Thyroid gland (tissue), 4 donors: Measurements from ENCODE around the gene BEND3. TPM values are rescaled to one million over a fixed set of nuclear protein-coding genes. Genes with fewer than 3 reads are reported as not detected.

Source experiments
- DNase-seq, 2 donors: peaks; one replicate each; pipeline ENCODE4 v3.0.0-alpha.2; 2019
- H3K27ac ChIP-seq, 3 donors: fragments of 200-600 bp; sonication (generic); 1 replicate in 2 of 3; 2 replicates in 1 of 3; pipeline ENCODE4 v1.5.1; 2016 to 2019; ENCODE audit warnings: mild to moderate bottlenecking in 1 of 3, moderate library complexity in 1 of 3
- H3K27me3 ChIP-seq: fragments of 200-600 bp; sonication (generic); one replicate; pipeline ENCODE4 v1.5.1; 2019
- H3K36me3 ChIP-seq, 2 donors: fragments of 200-600 bp; sonication (generic); one replicate each; pipeline ENCODE4 v1.5.1; 2016 to 2019
- H3K4me1 ChIP-seq, 2 donors: fragments of 200-600 bp; sonication (generic); one replicate each; pipeline ENCODE4 v1.5.1; 2017 to 2019
- H3K4me3 ChIP-seq, 3 donors: fragments of 200-600 bp; sonication (generic); replicated peaks in 1 of 3; 1 replicate in 2 of 3; 2 replicates in 1 of 3; pipeline ENCODE4 v1.5.1; 2016; ENCODE audit warnings: mild to moderate bottlenecking in 1 of 3
- H3K9me3 ChIP-seq: fragments of 200-600 bp; sonication (generic); one replicate; pipeline ENCODE4 v1.5.1; 2017
- CTCF ChIP-seq, 6 experiments: fragments of 200-600 bp in 3 of 6; fragments of 450-650 bp in 3 of 6; sonication (generic) in 3 of 6; IDR thresholded peaks; one replicate each; pipeline ENCODE4 v1.5.1; 2016 to 2019; ENCODE audit warnings: antibody characterized with exemption in 6 of 6, mild to moderate bottlenecking in 2 of 6, inconsistent platforms in 1 of 6, moderate library complexity in 1 of 6
- POLR2A ChIP-seq, 2 donors: fragments of 450-650 bp; IDR thresholded peaks; one replicate each; pipeline ENCODE4 v1.6.1; 2017; ENCODE audit warnings: antibody characterized with exemption in 2 of 2, mild to moderate bottlenecking in 2 of 2, moderate library complexity in 1 of 2
- WGBS, 2 donors: methylation state at CpG; one replicate each; pipeline ENCODE4 v1.1.5; 2017; 5-methylcytosine and 5-hydroxymethylcytosine counted together
- intact Hi-C: fragments of 100-400 bp; cut with DNase I; formaldehyde crosslinking; loops from one replicate; pipeline ENCODE4 v1.15.1; 2023
- total RNA-seq, 4 donors: library from RNA; depleted of rRNA; stranded (reverse); fragments of >200 nt; gene quantifications; one replicate each; pipeline ENCODE4 v1.2.3, GENCODE V29; 2016

The BEND3 gene
- total RNA-seq, 4 donors from 2014 or later, result 2.5 to 5.9 (median 2.7) TPM

GRCh38 chr6:107132330-107132954 lies 17.1 kb upstream of the BEND3 start:
- intact Hi-C loops, result no loop called here
- DNase-seq, result peak; percentile 42 to 48
- no peaks in the 10 kb centered on the region for H3K4me1 ChIP-seq
- H3K4me3 ChIP-seq, result no peak overlapping the region
- WGBS, 2 donors, result 43 to 45% methylated on average over 8 of the region's 8 CpGs
- H3K27me3 ChIP-seq, result no peaks in the 10 kb centered on the region
- no peak overlapping the region for H3K27ac ChIP-seq
- no peaks in the 10 kb centered on the region for H3K36me3 ChIP-seq
- no peaks in the 10 kb centered on the region for H3K9me3 ChIP-seq
- TF ChIP-seq POLR2A (IDR thresholded peaks at IDR 0.05), result no peak
- peak in 5 of 6 experiments; percentile 14 to 56 (median 48) for TF ChIP-seq CTCF (IDR thresholded peaks at IDR 0.05)

- Histone ChIP-seq H3K27ac (no peak overlapping the region), H3K4me3 (no peak overlapping the region), H3K36me3 (no peaks in the 10 kb centered on the region), H3K9me3 (no peaks in the 10 kb centered on the region), H3K27me3 (no peaks in the 10 kb centered on the region), H3K4me1 (no peaks in the 10 kb centered on the region)
- intact Hi-C loops, result no loop called here
- TF ChIP-seq CTCF (IDR thresholded peaks at IDR 0.05), result no peak
- no peak for TF ChIP-seq POLR2A (IDR thresholded peaks at IDR 0.05)
- no peak for DNase-seq
- WGBS, 2 donors, result 76 to 79% methylated on average over 9 of the region's 9 CpGs
Measured at GRCh38 chr6:107129370-107129925, 14.1 kb upstream of the BEND3 start.

- TF ChIP-seq CTCF (IDR thresholded peaks at IDR 0.05) (no peak), POLR2A (IDR thresholded peaks at IDR 0.05) (no peak)
- H3K9me3 ChIP-seq, result no peaks in the 10 kb centered on the region
- H3K4me3 ChIP-seq, result no peak overlapping the region
- no peaks in the 10 kb centered on the region for H3K36me3 ChIP-seq
- H3K4me1 ChIP-seq, result no peaks in the 10 kb centered on the region
- intact Hi-C loops, result no loop called here
- no peak for DNase-seq
- no peaks in the 10 kb centered on the region for H3K27me3 ChIP-seq
- H3K27ac ChIP-seq, result no peak overlapping the region
- 88 to 89% methylated on average over 2 of the region's 2 CpGs for WGBS, 2 donors
Measured at GRCh38 chr6:107128577-107128976, 13.3 kb upstream of the BEND3 start.

GRCh38 chr6:107128175-107128574 lies 12.9 kb upstream of the BEND3 start:
- TF ChIP-seq POLR2A (IDR thresholded peaks at IDR 0.05) (no peak), CTCF (IDR thresholded peaks at IDR 0.05) (no peak)
- Histone ChIP-seq H3K27me3 (no peaks in the 10 kb centered on the region), H3K27ac (no peak overlapping the region), H3K4me1 (no peaks in the 10 kb centered on the region), H3K36me3 (no peaks in the 10 kb centered on the region), H3K4me3 (no peak overlapping the region), H3K9me3 (no peaks in the 10 kb centered on the region)
- intact Hi-C loops, result no loop called here
- 87 to 91% methylated on average over 1 of the region's 1 CpG for WGBS, 2 donors
- DNase-seq, result no peak

- intact Hi-C loops, result no loop called here
- H3K4me3 ChIP-seq, result no peak overlapping the region
- TF ChIP-seq POLR2A (IDR thresholded peaks at IDR 0.05) (no peak), CTCF (IDR thresholded peaks at IDR 0.05) (no peak)
- WGBS, 2 donors, result 78 to 89% methylated on average over 5 of the region's 5 CpGs
- H3K36me3 ChIP-seq, result no peaks in the 10 kb centered on the region
- no peak for DNase-seq
- H3K27me3 ChIP-seq, result no peaks in the 10 kb centered on the region
- no peaks in the 10 kb centered on the region for H3K4me1 ChIP-seq
- no peaks in the 10 kb centered on the region for H3K9me3 ChIP-seq
- H3K27ac ChIP-seq, result no peak overlapping the region
Measured at GRCh38 chr6:107125771-107126170, 10.5 kb upstream of the BEND3 start.
